ENCODE measurements around the gene LARGE1.

- TF ChIP-seq, protein P1, sequence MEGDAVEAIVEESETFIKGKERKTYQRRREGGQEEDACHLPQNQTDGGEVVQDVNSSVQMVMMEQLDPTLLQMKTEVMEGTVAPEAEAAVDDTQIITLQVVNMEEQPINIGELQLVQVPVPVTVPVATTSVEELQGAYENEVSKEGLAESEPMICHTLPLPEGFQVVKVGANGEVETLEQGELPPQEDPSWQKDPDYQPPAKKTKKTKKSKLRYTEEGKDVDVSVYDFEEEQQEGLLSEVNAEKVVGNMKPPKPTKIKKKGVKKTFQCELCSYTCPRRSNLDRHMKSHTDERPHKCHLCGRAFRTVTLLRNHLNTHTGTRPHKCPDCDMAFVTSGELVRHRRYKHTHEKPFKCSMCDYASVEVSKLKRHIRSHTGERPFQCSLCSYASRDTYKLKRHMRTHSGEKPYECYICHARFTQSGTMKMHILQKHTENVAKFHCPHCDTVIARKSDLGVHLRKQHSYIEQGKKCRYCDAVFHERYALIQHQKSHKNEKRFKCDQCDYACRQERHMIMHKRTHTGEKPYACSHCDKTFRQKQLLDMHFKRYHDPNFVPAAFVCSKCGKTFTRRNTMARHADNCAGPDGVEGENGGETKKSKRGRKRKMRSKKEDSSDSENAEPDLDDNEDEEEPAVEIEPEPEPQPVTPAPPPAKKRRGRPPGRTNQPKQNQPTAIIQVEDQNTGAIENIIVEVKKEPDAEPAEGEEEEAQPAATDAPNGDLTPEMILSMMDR (conservative IDR thresholded peaks at IDR 0.05; ENCODE audit: low read length), result no peak
- no peak for TF ChIP-seq EZH2phosphoT487 (IDR thresholded peaks at IDR 0.05; ENCODE audit: borderline replicate concordance)
These were observed 204.9 kb downstream of the LARGE1 start for GRCh38 chr22:33715237-33715985.
